ENCODE results near the gene HIPK1.

The HIPK1 gene

DNA sequence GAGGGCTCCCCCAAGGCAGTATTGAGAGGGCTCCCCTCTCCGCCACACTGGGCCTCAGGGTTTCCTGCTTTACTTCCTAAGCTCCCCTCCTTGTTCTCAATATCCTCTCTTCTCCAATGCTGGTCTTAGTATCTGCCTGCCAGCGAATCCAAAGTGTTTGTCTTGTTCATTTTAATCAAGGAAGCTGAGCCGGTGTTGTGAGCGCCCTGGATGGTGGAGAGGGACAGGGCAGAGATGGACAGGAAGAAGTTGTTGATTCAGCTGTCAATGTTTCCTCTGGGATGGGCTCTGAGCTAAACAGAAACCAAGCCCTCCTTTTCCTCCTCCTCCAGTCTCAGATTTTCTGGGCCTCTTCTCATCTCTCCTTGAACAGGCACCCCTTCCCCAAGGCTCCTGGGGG lies 55.6 kb downstream of the HIPK1 start:
- no peak for DNase-seq (ENCODE audit: low spot score)
- TF ChIP-seq, protein P1, sequence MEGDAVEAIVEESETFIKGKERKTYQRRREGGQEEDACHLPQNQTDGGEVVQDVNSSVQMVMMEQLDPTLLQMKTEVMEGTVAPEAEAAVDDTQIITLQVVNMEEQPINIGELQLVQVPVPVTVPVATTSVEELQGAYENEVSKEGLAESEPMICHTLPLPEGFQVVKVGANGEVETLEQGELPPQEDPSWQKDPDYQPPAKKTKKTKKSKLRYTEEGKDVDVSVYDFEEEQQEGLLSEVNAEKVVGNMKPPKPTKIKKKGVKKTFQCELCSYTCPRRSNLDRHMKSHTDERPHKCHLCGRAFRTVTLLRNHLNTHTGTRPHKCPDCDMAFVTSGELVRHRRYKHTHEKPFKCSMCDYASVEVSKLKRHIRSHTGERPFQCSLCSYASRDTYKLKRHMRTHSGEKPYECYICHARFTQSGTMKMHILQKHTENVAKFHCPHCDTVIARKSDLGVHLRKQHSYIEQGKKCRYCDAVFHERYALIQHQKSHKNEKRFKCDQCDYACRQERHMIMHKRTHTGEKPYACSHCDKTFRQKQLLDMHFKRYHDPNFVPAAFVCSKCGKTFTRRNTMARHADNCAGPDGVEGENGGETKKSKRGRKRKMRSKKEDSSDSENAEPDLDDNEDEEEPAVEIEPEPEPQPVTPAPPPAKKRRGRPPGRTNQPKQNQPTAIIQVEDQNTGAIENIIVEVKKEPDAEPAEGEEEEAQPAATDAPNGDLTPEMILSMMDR (IDR thresholded peaks at IDR 0.05; ENCODE audit: borderline replicate concordance, control extremely low read depth, extremely low read depth, insufficient read depth, missing control alignments): no peak
- in situ Hi-C loops (cut with MboI; ENCODE audit: low sequenced_read_pairs, unreplicated experiment): loop anchor here (10.0 kb wide), 1 partner anchor 290 kb away; no protein-coding TSS in a partner anchor

GRCh38 chr1:113986802-113987201 lies 57.7 kb downstream of the HIPK1 start:
- DNase-seq (ENCODE audit: low spot score): no peak
- TF ChIP-seq, protein P1 (IDR thresholded peaks at IDR 0.05; ENCODE audit: borderline replicate concordance, control extremely low read depth, extremely low read depth, insufficient read depth, missing control alignments): no peak
- in situ Hi-C loops (cut with MboI; ENCODE audit: low sequenced_read_pairs, unreplicated experiment): loop anchor here (10.0 kb wide), 1 partner anchor 288 kb away; no protein-coding TSS in a partner anchor

GRCh38 chr1:113987259-113987658 lies 58.1 kb downstream of the HIPK1 start:
- in situ Hi-C loops (cut with MboI; ENCODE audit: low sequenced_read_pairs, unreplicated experiment): loop anchor here (10.0 kb wide), 1 partner anchor 288 kb away; no protein-coding TSS in a partner anchor
- DNase-seq (ENCODE audit: low spot score): no peak
- TF ChIP-seq, protein P1 (IDR thresholded peaks at IDR 0.05; ENCODE audit: borderline replicate concordance, control extremely low read depth, extremely low read depth, insufficient read depth, missing control alignments): no peak

DNA sequence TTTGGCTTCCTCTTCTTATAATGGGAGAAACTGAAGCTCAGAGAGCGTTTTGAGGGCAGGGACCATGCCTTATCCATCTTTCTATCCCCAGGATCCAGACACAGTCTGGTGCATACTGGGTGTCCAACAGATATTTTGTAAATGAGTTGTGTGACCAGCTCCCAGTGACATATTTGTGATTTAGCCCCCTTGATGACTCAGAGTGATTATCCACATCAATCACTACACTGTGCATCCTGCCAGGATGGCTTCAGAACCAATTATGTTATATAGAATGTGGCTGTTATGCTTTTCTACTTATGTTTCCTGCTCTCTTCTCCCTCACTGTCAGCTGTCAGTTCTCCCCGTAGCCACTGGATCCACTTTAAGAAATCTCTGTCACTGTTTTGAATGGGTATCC lies 61.4 kb downstream of the HIPK1 start:
- DNase-seq (ENCODE audit: low spot score): no peak
- TF ChIP-seq, protein P1 (IDR thresholded peaks at IDR 0.05; ENCODE audit: borderline replicate concordance, control extremely low read depth, extremely low read depth, insufficient read depth, missing control alignments): no peak
- in situ Hi-C loops (cut with MboI; ENCODE audit: low sequenced_read_pairs, unreplicated experiment): no loop called here

- no peak for DNase-seq (ENCODE audit: low spot score)
- in situ Hi-C loops (cut with MboI; ENCODE audit: low sequenced_read_pairs, unreplicated experiment): no loop called here
- TF ChIP-seq, protein P1 (IDR thresholded peaks at IDR 0.05; ENCODE audit: borderline replicate concordance, control extremely low read depth, extremely low read depth, insufficient read depth, missing control alignments): no peak
Measured at GRCh38 chr1:113990961-113991360, 61.8 kb downstream of the HIPK1 start.

DNA sequence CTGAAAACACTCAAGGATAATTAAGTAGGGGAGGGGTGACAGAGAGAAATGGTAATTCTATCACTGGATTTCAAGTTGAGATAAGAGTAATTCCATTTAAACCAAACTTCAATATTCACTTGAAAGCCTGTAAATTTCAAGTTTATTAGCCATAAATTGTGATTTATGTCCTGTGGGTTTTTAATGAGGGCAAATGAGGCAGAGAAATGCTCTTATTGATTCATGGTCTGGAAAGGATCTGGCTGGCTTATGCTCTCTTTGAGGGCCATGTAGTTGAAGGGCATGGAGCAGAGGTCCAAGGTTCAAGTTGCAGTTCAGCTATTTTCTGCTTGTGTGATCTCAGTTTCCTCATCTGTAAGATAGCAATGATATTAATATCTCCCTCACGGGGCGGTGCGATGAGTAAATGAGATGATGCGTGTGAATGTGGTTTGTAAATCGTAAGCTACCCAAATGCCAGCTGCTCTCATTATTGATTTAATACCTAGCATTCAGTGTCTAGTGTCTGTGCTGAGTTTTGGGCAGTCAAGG lies 62.4 kb downstream of the HIPK1 start:
- in situ Hi-C loops (cut with MboI; ENCODE audit: low sequenced_read_pairs, unreplicated experiment): no loop called here
- no peak for DNase-seq (ENCODE audit: low spot score)
- TF ChIP-seq, protein P1 (IDR thresholded peaks at IDR 0.05; ENCODE audit: borderline replicate concordance, control extremely low read depth, extremely low read depth, insufficient read depth, missing control alignments): no peak

Data from GM13976 (cell line).